Tongue (tissue), 2 donors: ENCODE results near the gene S100A5. TPM values are rescaled to one million over a fixed set of nuclear protein-coding genes. Genes with fewer than 3 reads are reported as not detected.

Source experiments
- DNase-seq: peaks from one replicate; pipeline ENCODE4 v3.0.0-alpha.2; 2015
- total RNA-seq: library from RNA; depleted of rRNA; stranded (reverse); fragments of >200 nt; gene quantifications from one replicate; pipeline ENCODE4 v1.2.3, GENCODE V29; 2014

The S100A5 gene
- total RNA-seq, 1 donor from 2014 or later, result not detected

GRCh38 chr1:153506831-153507413, 33.8 kb downstream of the S100A5 start:
- DNase-seq, result peak; percentile 93

- DNase-seq, result no peak
Measured at GRCh38 chr1:153506386-153506785, 34.3 kb downstream of the S100A5 start.

- DNase-seq, result no peak
Measured at GRCh38 chr1:153505576-153505975, 35.2 kb downstream of the S100A5 start.

GRCh38 chr1:153503766-153504165, 37.0 kb downstream of the S100A5 start:
- DNase-seq, result no peak

GRCh38 chr1:153498746-153499145, 42.0 kb downstream of the S100A5 start:
- peak; percentile 47 for DNase-seq

GRCh38 chr1:153495536-153495935, 45.2 kb downstream of the S100A5 start:
- no peak for DNase-seq

- DNase-seq, result peak; percentile 89
Measured at GRCh38 chr1:153494976-153495535, 45.7 kb downstream of the S100A5 start.

GRCh38 chr1:153493343-153493960, 47.3 kb downstream of the S100A5 start:
- DNase-seq, result no peak

- DNase-seq, result peak; percentile 90
Measured at GRCh38 chr1:153490272-153491051, 50.3 kb downstream of the S100A5 start.

- DNase-seq, result peak; percentile 41
Measured at GRCh38 chr1:153488731-153489130, 52.0 kb downstream of the S100A5 start.

- DNase-seq, result no peak
Measured at GRCh38 chr1:153487707-153488106, 53.0 kb downstream of the S100A5 start.

Other genes with a start within 250 kb of the S100A5 start
- gene PGLYRP3, start 228.0 kb downstream of the S100A5 start, total RNA-seq, result 2.4 TPM
- gene PGLYRP4, start 192.1 kb downstream of the S100A5 start, total RNA-seq, result 0.31 TPM
- 739 TPM for gene S100A9, start 183.1 kb downstream of the S100A5 start, total RNA-seq
- gene S100A12, start 165.3 kb downstream of the S100A5 start, total RNA-seq, result 7.6 TPM
- gene S100A8, start 149.9 kb downstream of the S100A5 start, total RNA-seq, result 87.6 TPM
- gene S100A7A, start 124.4 kb downstream of the S100A5 start, total RNA-seq, result not detected
- gene S100A7, start 80.3 kb downstream of the S100A5 start, total RNA-seq, result 2.6 TPM
- gene S100A6, start 4.9 kb downstream of the S100A5 start, total RNA-seq, result 103 TPM
- gene S100A4, start 4.9 kb upstream of the S100A5 start, total RNA-seq, result 160 TPM
- gene S100A3, start 8.3 kb upstream of the S100A5 start, total RNA-seq, result 0.72 TPM
- 46.5 TPM for gene S100A2, start 24.9 kb upstream of the S100A5 start, total RNA-seq
- gene S100A16, start 72.2 kb upstream of the S100A5 start, total RNA-seq, result 76.2 TPM
- gene S100A14, start 75.4 kb upstream of the S100A5 start, total RNA-seq, result 40.9 TPM
- 42.5 TPM for gene S100A13, start 86.6 kb upstream of the S100A5 start, total RNA-seq
- 13.4 TPM for gene S100A1, start 87.5 kb upstream of the S100A5 start, total RNA-seq
- 71.8 TPM for gene CHTOP, start 93.1 kb upstream of the S100A5 start, total RNA-seq
- gene SNAPIN, start 117.8 kb upstream of the S100A5 start, total RNA-seq, result 64.9 TPM
- 136 TPM for gene ILF2, start 130.1 kb upstream of the S100A5 start, total RNA-seq
- 8.5 TPM for gene NPR1, start 137.8 kb upstream of the S100A5 start, total RNA-seq
- 34.9 TPM for gene INTS3, start 187.1 kb upstream of the S100A5 start, total RNA-seq
- gene SLC27A3, start 234.5 kb upstream of the S100A5 start, total RNA-seq, result 15.2 TPM